Heart left ventricle (tissue), 13 donors: ENCODE data around the gene TJP2.

Experiments
- CTCF ChIP-seq, 12 donors: fragments of 200-600 bp; sonication (generic) in 4 of 12; IDR thresholded peaks; one replicate each; pipeline versions ENCODE4 v1.5.0 to v1.8.0; 2018 to 2022; ENCODE audit warnings: antibody characterized with exemption in 12 of 12, mild to moderate bottlenecking in 5 of 12
- POLR2A ChIP-seq, 2 donors: fragments of 450-650 bp; IDR thresholded peaks; one replicate each; pipeline ENCODE4 v1.6.1; 2017; ENCODE audit warnings: antibody characterized with exemption in 2 of 2, mild to moderate bottlenecking in 2 of 2, moderate library complexity in 2 of 2
- donor health status: ischemic (EF 13 %, LVEDD 7.1; RV severe dilation, severe dysfunction).
- donor health status: DM: no; HTN: yes; CAD: no.
- donor health status: DM: no; HTN: no; CAD: no.
- donor health status: ischemic (EF 25% LVEDD 6.9; RV normal size, moderate dysfunction).
- donor health status: ischemic (EF 25% LVEDD 5.7; RV mildly dilated, moderate dysfunction).
- donor health status: ischemic (EF 35%, LVEDD 5.7; RV mildly dilated, moderate dysfunction).
- donor health status: nonischemic (EF 11% LVEDD 7.7; RV severe dilation, severe dysfunction).
- donor health status: DM: yes; HTN: yes; CAD: no.
- donor health status: PGD.
- donor health status: ischemic (EF 29% LVEDD 5.4; RV normal size, mild dysfunction).
- donor health status: nonischemic (EF 23%, LVEDD 6.1; RV moderate dilation, normal function).

- no peak for TF ChIP-seq CTCF (IDR thresholded peaks at IDR 0.05)
- TF ChIP-seq POLR2A (IDR thresholded peaks at IDR 0.05) = peak in 1 of 2 donors; percentile 15
Observed at GRCh38 chr9:69215774-69216485, 41.9 kb downstream of the TJP2 start.
